Karpas-422 (cell line): ENCODE data around the gene PALM. TPM values are rescaled to one million over a fixed set of nuclear protein-coding genes. Genes with fewer than 3 reads are reported as not detected.

ENCODE experiments used
- total RNA-seq: library from RNA; depleted of rRNA; stranded (reverse); fragments of >200 nt; shearing (Covaris generic); gene quantifications from 2 replicates; pipeline ENCODE4 v1.2.3, GENCODE V29; 2014; ENCODE audit warnings: low replicate concordance; rRNA removed

Gene PALM
- total RNA-seq, 1 experiment from 2014 or later = 3.5 TPM

Other genes with a start within 250 kb of the PALM start
- not detected in 2 replicates for gene SHC2, start 247.9 kb upstream of the PALM start, total RNA-seq
- gene MADCAM1, start 212.4 kb upstream of the PALM start, total RNA-seq = 0.11 and 0.97 TPM in 2 replicates
- 13.8 and 46.6 TPM in 2 replicates for gene TPGS1, start 201.4 kb upstream of the PALM start, total RNA-seq
- gene CDC34, start 177.2 kb upstream of the PALM start, total RNA-seq = 25.7 and 96.8 TPM in 2 replicates
- gene GZMM, start 164.9 kb upstream of the PALM start, total RNA-seq = 0.32 TPM in 1 of 2 replicates, not detected in the other
- 124 and 186 TPM in 2 replicates for gene BSG, start 136.3 kb upstream of the PALM start, total RNA-seq
- gene HCN2, start 119.1 kb upstream of the PALM start, total RNA-seq = not detected in 2 replicates
- gene POLRMT, start 75.4 kb upstream of the PALM start, total RNA-seq = 51.5 and 60.6 TPM in 2 replicates
- gene FGF22, start 69.1 kb upstream of the PALM start, total RNA-seq = not detected in 2 replicates
- 36.5 and 66.5 TPM in 2 replicates for gene RNF126, start 45.7 kb upstream of the PALM start, total RNA-seq
- gene FSTL3, start 32.5 kb upstream of the PALM start, total RNA-seq = 2.3 and 3.0 TPM in 2 replicates
- gene PRSS57, start 13.5 kb upstream of the PALM start, total RNA-seq = not detected in 2 replicates
- gene MISP, start 42.2 kb downstream of the PALM start, total RNA-seq = not detected in 2 replicates
- gene PTBP1, start 88.5 kb downstream of the PALM start, total RNA-seq = 170 and 172 TPM in 2 replicates
- gene PLPPR3, start 113.0 kb downstream of the PALM start, total RNA-seq = not detected in 2 replicates
- not detected in 2 replicates for gene AZU1, start 118.9 kb downstream of the PALM start, total RNA-seq
- gene PRTN3, start 132.1 kb downstream of the PALM start, total RNA-seq = not detected in 2 replicates
- not detected in 2 replicates for gene ELANE, start 143.4 kb downstream of the PALM start, total RNA-seq
- 1.5 and 6.9 TPM in 2 replicates for gene CFD, start 150.7 kb downstream of the PALM start, total RNA-seq
- 10.8 and 14.1 TPM in 2 replicates for gene MED16, start 184.3 kb downstream of the PALM start, total RNA-seq
- not detected in 2 replicates for gene RNU6-9, start 184.5 kb downstream of the PALM start, total RNA-seq
- 41.9 and 43.8 TPM in 2 replicates for gene R3HDM4, start 204.3 kb downstream of the PALM start, total RNA-seq
- not detected in 2 replicates for gene KISS1R, start 208.4 kb downstream of the PALM start, total RNA-seq
- 2.0 and 4.6 TPM in 2 replicates for gene ARID3A, start 217.1 kb downstream of the PALM start, total RNA-seq